Measurements from ENCODE around the gene FAM81A. TPM values are rescaled to one million over a fixed set of nuclear protein-coding genes. Genes with fewer than 3 reads are reported as not detected.
"Not testable (repeated sequence)": the region's sequence is repeated elsewhere in the genome, so short reads cannot be mapped to it uniquely, and the experiment has no call there.

The FAM81A gene
- total RNA-seq, 1 donor, result 0.94 TPM

DNA sequence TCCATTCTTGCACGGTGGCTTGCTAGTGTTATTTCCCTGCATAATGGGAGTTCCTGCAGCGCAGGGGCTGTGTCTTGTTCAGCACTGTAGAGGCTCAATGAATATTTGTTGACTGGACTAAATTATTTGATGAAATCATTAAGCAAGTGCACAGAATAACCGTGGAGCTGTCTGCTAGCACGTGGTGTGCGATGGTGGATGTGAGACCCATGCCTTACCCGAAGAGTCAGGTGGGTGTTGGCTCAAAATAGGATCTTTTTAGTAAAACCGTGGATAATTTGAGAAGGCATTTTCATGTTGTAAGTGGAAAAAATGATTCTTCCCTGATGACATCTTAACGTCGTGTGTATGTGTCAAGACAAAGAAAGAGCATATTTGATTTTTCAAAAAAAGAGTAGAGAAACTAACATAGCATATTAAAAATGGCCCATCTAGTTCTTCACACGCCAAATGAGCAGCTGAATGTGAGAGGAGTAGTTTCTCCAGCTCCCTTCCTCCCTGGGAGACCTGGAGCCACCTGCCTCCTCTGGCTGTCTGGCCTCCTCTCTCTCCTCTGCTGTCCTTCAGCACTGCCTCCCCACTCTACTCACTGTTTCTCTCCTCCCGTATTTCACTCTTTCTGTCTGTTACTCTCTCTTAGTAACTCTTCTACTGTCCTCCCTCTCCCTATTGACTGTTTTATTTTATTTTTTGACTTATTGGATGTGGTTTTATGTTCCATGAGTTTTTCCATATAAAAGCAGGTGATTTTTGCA lies 6.3 kb downstream of the FAM81A start:
- no peaks in the 10 kb centered on the region for H3K9me3 ChIP-seq (ENCODE audit: low read depth, low read length)

DNA sequence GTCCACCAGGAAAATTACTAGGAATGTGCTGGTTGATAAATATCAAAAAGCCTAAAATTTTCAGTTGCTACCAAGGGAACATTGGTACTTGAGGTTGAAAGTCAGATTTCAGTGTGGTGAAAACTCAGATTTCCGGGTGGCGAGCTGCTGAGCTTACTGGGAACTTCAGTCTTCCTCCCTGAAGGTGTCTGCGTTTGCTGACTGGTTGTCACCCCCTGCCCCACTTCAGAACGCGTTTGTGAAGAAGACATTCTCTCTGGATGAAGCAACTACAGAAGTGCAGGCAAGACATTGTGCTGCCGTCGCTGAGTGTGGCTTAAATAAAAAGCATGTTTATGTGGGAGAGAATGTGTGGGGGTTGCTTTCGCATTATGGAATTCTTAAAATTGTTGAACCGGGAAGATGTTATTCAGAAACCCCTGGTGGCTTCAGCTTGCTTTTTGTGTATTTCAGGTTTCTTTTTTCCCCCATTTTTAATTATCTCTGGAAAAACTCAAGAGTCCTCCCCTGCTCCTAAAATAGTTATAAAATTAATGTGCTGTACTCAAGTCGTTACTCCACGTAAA lies 7.1 kb downstream of the FAM81A start:
- Histone ChIP-seq H3K4me3 (ENCODE audit: low read length) (no peak overlapping the region), H3K27me3 (ENCODE audit: insufficient read depth, low read length) (no peaks in the 10 kb centered on the region), H3K9me3 (ENCODE audit: low read depth, low read length) (no peaks in the 10 kb centered on the region), H3K4me1 (ENCODE audit: insufficient read depth, low read length) (peaks cover 15% of the 10 kb centered on the region)

More for the DNA sequence above, 6.3 kb downstream of the FAM81A start:
- peaks cover 15% of the 10 kb centered on the region for H3K4me1 ChIP-seq (ENCODE audit: insufficient read depth, low read length)
- no peaks in the 10 kb centered on the region for H3K27me3 ChIP-seq (ENCODE audit: insufficient read depth, low read length)
- H3K4me3 ChIP-seq (ENCODE audit: low read length), result no peak overlapping the region

DNA sequence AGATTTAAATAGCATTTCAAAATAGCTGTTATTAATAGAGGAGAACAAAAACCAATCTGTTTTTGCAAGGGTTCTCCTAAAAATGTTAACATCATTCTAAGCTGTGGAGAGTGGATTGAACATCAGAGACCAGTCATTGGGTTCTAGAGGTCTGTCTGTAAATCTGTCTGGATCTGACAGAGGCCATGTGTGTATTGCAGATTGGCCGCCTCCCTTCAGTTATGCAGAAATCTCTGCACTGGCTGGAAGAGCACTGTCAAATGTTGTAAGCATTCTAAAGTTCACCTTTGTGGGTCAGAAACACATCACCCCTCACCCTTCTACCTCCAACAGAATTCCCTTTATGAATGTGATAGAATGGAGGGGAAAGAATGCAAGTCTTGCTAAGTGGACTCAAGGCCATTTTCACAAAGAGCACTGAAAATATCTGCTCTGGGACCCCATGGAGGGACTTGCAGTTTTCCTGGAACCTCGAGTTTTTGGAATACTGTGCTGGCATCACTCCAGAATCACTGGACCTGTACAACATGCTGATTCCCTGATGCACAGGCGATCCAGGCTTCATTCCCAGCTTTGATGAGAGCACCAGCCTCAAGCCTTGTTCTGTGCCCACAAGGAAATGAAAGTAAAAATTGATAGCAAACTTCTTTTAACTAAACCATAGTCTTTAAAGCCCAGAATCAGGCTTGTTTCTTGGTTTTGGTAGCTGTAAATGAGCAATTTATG lies 8.4 kb downstream of the FAM81A start:
- no peaks in the 10 kb centered on the region for H3K27me3 ChIP-seq (ENCODE audit: insufficient read depth, low read length)
- no peaks in the 10 kb centered on the region for H3K9me3 ChIP-seq (ENCODE audit: low read depth, low read length)
- no peak overlapping the region for H3K4me3 ChIP-seq (ENCODE audit: low read length)
- H3K4me1 ChIP-seq (ENCODE audit: insufficient read depth, low read length), result peaks cover 15% of the 10 kb centered on the region

DNA sequence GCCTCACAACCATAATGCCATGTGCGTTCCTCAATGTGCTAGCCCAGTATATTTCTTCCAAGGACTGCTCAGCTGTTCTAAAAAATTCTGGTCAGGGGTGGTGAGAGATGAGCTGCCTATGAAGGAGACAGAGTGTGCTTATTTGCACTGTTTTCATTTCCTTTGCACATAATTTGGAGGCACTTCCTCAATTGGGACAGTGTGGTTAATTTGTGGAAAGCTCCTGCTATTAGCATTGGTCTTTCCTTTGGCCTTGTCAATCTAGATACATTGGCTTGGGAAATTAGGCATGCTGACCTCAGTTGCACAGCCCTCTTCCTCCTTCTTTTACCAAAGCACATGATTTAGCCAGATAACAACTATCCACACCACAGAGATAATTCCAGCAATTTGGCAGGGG lies 9.4 kb downstream of the FAM81A start:
- H3K9me3 ChIP-seq (ENCODE audit: low read depth, low read length), result no peaks in the 10 kb centered on the region

DNA sequence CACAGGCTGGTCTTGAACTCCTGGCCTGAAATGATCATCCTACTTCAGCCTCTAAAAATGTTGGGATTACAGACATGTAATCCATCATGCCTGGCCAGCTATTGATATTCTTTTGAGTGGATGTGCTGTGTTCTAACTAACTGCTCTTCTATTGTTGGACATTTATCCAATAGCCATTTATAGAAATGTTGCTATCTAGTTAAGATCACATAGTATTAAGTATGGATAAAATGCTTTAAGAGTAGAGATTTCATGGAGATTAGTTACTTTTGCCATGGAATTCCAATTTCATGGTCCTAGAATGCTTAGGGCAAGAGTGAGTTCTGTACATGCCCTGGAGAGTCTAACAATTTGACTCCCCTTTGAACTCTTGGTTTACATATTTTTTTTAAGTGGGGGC lies 10.9 kb downstream of the FAM81A start:
- Histone ChIP-seq H3K4me3 (ENCODE audit: low read length) (no peak overlapping the region), H3K4me1 (ENCODE audit: insufficient read depth, low read length) (peaks cover 15% of the 10 kb centered on the region), H3K27me3 (ENCODE audit: insufficient read depth, low read length) (no peaks in the 10 kb centered on the region), H3K9me3 (ENCODE audit: low read depth, low read length) (no peaks in the 10 kb centered on the region)

More for the DNA sequence above, 9.4 kb downstream of the FAM81A start:
- Histone ChIP-seq H3K4me3 (ENCODE audit: low read length) (no peak overlapping the region), H3K4me1 (ENCODE audit: insufficient read depth, low read length) (peaks cover 15% of the 10 kb centered on the region), H3K27me3 (ENCODE audit: insufficient read depth, low read length) (no peaks in the 10 kb centered on the region)

DNA sequence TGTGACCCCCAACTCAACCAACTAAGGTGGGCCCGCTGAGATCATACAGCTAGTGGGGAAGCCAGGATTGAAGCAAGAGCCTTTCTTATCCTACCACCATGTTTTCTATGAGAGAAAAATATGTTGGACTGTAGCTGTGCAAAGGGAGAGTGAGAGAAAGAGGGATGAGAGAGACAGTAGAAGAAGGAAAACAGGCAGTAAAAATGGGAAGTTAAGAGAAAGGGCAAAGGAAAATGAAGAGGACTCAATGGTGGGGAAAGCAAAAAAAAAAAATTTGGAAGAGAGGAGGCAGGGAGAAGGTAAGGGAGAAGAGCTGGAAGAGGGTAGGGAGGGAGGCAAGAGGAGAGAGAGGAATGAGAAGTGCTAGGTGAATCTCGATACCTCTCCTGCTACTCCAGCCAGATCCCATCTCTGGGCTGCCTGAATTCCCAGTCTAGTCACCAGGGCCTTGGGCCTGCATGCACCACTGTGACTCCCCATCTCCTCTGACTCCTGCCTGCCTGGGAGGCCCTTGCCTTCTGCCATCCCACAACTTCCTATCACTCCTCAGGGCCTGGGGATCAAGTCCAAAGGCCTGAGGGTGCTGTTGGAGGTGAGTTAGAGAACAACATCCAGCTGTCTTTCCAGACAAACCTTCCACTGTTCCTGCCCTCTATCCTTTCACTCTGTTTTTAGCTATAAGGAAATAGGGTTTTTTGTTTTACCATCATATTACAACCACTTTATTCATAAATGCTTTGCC lies 15.7 kb downstream of the FAM81A start:
- Histone ChIP-seq H3K4me1 (ENCODE audit: insufficient read depth, low read length) (no peaks in the 10 kb centered on the region), H3K9me3 (ENCODE audit: low read depth, low read length) (no peaks in the 10 kb centered on the region), H3K27me3 (ENCODE audit: insufficient read depth, low read length) (no peaks in the 10 kb centered on the region), H3K4me3 (ENCODE audit: low read length) (no peak overlapping the region)

DNA sequence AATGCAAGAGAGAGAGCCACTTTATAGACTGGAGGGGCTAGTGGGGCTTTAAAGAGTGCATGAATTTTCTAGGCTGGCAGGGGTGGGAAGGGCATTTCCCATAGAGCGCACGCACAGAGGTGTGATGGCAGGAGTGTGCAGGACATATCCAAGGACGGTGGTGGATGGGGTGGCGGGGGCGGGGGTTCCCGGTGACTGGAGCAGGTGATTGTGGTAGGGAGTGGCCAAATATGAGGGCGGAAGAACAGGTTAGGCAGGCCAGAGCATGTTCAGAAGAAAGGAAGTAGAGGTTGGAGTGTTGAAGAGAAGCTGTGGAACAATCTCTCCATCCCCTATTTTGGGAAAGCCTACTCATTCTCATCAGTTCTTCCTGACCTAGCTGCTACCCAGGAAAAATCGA lies 18.1 kb downstream of the FAM81A start:
- H3K9me3 ChIP-seq (ENCODE audit: low read depth, low read length), result no peaks in the 10 kb centered on the region
- no peaks in the 10 kb centered on the region for H3K4me1 ChIP-seq (ENCODE audit: insufficient read depth, low read length)
- H3K27me3 ChIP-seq (ENCODE audit: insufficient read depth, low read length), result no peaks in the 10 kb centered on the region
- H3K4me3 ChIP-seq (ENCODE audit: low read length), result no peak overlapping the region

DNA sequence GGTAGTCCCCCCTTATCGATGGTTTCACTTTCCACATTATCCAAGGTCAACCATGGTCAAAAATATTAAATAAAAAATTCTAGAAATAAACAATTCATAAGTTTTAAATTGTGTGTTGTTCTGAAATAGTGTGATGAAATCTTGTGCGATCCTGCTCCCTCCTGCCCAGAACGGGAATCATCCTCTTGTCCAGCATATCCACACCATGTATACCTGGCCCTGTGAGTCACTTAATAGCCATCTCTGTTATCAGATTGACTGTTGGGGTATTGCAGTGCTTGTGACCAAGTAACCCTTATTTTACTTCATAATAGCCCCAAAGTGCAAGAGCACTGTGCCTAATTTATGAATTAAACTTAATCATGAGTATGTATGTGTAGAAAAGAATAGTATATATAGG lies 19.1 kb downstream of the FAM81A start:
- H3K27me3 ChIP-seq (ENCODE audit: insufficient read depth, low read length), result no peaks in the 10 kb centered on the region
- H3K4me3 ChIP-seq (ENCODE audit: low read length), result no peak overlapping the region
- H3K4me1 ChIP-seq (ENCODE audit: insufficient read depth, low read length), result no peaks in the 10 kb centered on the region
- H3K9me3 ChIP-seq (ENCODE audit: low read depth, low read length), result no peaks in the 10 kb centered on the region

DNA sequence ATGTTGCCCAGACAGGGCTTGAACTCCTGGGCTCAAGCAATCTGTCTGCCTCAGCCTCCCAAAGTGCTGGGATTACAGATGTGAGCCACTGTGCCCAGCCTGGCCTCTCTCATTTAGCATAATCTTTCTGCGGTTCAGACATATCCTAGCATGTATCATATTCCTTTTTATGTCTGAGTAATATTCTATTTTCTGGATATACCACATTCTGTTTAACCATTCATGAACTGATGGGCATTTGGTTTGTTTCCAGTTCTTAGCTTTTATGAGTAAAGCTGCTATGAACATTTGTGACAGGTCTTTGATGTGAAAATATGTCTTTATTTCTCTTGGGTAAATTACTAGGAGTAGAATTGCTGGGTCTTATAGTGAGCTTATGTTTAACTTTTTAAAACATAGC lies 23.5 kb downstream of the FAM81A start:
- Histone ChIP-seq H3K4me1 (ENCODE audit: insufficient read depth, low read length) (no peaks in the 10 kb centered on the region), H3K27me3 (ENCODE audit: insufficient read depth, low read length) (no peaks in the 10 kb centered on the region), H3K9me3 (ENCODE audit: low read depth, low read length) (no peaks in the 10 kb centered on the region)

DNA sequence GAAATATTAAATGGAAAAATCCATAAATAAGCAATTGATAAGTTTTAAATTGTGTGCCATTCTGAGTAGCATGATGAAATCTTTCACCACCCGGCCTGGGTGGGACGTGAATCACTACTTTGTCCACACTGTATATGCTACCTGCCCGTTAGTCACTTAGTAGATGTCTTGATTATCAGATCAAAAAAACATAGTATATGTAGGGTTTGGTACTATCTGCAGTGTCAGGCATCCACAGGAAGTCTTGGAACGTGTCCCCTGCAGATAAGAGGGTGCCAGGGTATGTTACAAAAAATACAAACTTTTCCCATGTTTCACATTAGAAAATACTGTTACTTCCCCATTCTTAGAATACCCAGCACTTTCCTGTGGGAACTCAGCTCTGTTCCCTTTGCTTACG lies 35.2 kb downstream of the FAM81A start:
- Histone ChIP-seq H3K9me3 (ENCODE audit: low read depth, low read length) (no peaks in the 10 kb centered on the region), H3K4me1 (ENCODE audit: insufficient read depth, low read length) (peaks cover 4% of the 10 kb centered on the region), H3K4me3 (ENCODE audit: low read length) (no peak overlapping the region), H3K27me3 (ENCODE audit: insufficient read depth, low read length) (no peaks in the 10 kb centered on the region)

More for the DNA sequence above, 23.5 kb downstream of the FAM81A start:
- no peak overlapping the region for H3K4me3 ChIP-seq (ENCODE audit: low read length)

DNA sequence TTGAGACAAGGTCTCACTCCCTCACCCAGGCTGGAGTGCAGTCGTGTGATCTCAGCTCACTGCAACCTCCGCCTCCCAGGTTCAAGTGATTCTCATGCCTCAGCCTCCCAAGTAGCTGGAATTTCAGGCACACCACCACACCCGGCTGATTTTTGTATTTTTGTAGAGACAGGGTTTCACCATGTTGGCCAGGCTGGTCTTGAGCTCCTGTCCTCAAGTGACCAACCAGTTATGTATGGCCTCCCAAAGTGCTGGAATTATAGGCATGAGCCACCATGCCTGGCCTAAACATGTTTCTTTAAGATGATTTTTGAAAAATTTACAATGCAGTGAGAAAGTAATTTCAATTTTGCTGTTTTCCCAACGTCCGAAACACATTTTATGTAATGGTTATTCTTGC lies 37.2 kb downstream of the FAM81A start:
- not testable (repeated sequence) for H3K27me3 ChIP-seq (ENCODE audit: insufficient read depth, low read length); H3K4me3 ChIP-seq (ENCODE audit: low read length); H3K4me1 ChIP-seq (ENCODE audit: insufficient read depth, low read length); H3K9me3 ChIP-seq (ENCODE audit: low read depth, low read length)

DNA sequence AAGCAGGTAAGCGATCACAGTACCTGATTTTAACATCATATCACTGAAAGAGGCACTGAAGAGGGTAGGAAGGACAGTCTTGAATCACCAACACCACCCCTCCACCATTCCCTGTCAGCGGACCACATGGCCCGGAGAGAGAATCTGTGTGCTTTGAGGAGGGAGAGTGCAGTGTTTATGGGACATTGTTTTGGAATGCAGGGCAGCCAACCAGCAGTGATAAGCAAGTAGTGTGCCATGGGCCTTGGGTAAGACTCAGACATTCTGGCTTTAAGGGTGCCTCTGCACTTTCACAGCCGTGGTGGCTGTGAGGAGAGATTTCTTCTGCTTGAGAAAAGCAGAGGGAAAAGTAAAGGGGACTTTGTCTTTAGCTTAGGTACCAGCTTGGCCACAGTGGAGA lies 46.4 kb downstream of the FAM81A start:
- Histone ChIP-seq H3K27me3 (ENCODE audit: insufficient read depth, low read length) (no peaks in the 10 kb centered on the region), H3K4me3 (ENCODE audit: low read length) (no peak overlapping the region), H3K9me3 (ENCODE audit: low read depth, low read length) (no peaks in the 10 kb centered on the region), H3K4me1 (ENCODE audit: insufficient read depth, low read length) (peaks cover 8% of the 10 kb centered on the region)

DNA sequence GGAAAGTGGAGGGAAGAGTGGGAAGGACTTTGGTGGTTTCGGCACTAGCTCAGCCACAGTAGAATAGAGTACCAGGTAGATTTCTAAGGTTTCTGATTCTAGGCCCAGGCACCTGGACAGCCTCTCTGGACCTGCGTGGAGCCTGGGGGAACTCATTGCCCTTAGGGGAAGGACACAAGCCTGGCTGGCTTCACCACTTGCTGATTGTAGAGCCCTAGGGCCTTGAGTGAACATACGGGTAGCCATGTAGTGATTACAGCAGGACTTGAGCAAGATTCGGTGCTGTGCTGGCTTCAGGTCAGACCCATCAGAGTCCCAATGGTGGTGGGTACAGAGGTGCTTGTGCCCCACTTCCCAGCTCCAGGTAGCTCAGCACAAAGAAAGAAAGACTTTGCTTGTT lies 47.0 kb downstream of the FAM81A start:
- Histone ChIP-seq H3K4me1 (ENCODE audit: insufficient read depth, low read length) (peaks cover 8% of the 10 kb centered on the region), H3K27me3 (ENCODE audit: insufficient read depth, low read length) (no peaks in the 10 kb centered on the region), H3K9me3 (ENCODE audit: low read depth, low read length) (no peaks in the 10 kb centered on the region), H3K4me3 (ENCODE audit: low read length) (no peak overlapping the region)

DNA sequence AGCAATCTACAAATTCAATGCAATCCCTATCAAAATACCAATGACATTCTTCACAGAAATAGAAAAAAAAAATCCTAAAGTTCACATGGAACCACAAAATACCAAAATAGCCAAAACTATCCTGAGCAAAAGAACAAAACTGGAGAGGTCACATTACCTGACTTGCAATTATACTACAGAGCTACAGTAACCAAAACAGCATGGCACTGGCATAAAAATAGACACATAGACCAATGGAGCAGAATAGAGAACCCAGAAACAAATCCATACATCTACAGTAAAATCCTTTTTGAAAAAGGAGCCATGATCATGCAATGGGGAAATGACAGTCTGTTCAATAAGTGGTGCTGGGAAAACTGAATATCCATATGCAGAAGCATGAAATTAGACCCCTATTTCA lies 51.5 kb downstream of the FAM81A start:
- not testable (repeated sequence) for H3K4me3 ChIP-seq (ENCODE audit: low read length); H3K27me3 ChIP-seq (ENCODE audit: insufficient read depth, low read length); H3K9me3 ChIP-seq (ENCODE audit: low read depth, low read length); H3K4me1 ChIP-seq (ENCODE audit: insufficient read depth, low read length)

DNA sequence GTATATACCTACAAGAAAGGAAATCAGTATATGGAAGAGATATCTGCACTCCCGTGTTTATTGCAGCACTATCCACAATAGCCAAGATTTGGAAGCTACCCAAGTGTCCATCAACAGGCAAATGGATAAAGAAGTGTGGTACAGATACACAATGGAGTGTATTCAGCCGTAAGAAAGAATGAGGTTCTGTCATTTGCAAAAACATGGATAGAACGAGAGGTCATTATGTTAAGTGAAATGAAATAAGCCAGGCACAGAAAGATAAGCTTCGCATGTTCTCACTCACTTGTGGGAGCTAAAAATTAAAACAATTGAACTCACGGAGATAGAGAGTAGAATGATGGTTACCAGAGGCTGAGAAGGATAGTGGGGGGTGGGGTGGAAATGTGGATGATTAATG lies 53.1 kb downstream of the FAM81A start:
- Histone ChIP-seq H3K4me3 (ENCODE audit: low read length) (no peak overlapping the region), H3K27me3 (ENCODE audit: insufficient read depth, low read length) (no peaks in the 10 kb centered on the region), H3K9me3 (ENCODE audit: low read depth, low read length) (no peaks in the 10 kb centered on the region), H3K4me1 (ENCODE audit: insufficient read depth, low read length) (peaks cover 6% of the 10 kb centered on the region)

Data from mononuclear cell (primary cell).